ENCODE measurements around the gene DNAJB1.
"Not testable (repeated sequence)": the region's sequence is repeated elsewhere in the genome, so short reads cannot be mapped to it uniquely, and the experiment has no call there.

DNAJB1 gene

DNA sequence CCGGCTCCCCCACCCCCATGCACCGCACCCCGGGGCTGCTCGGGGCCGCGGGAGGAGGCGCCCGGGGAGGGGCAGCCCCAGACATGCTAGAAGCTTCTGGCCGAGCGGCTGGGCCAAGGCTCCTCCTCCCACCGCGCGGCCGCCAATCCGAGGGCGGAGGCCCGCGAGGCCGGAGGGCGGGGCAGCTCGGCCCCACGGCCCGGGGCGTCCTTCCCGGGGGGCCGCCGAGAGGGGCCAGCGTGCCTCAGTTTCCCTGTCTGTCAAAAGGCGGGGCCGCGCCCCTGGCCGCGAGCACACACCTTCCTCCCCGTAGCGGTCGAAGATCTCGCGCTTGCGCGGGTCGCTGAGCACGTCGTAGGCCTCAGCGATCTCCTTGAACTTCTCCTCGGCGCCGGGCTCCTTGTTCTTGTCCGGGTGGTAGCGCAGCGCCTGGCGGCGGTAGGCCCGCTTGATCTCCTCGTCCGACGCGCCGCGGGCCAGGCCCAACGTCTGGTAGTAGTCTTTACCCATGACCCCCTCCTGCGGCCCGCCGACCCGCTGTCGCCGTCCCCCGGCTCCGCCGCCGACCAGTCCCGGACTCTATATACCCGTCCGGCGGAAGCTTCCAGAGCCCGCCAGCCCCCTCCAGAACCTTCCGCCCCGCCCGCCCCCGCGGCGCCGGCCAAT is at the start of gene DNAJB1:
Gene DNAJB1, minus strand, starts transcription at position 558 of the 666 bp plus-strand sequence. Its CDS starts 48 bp downstream, at position 510.
- peak; percentile 73 for DNase-seq
- in situ Hi-C loops (cut with HindIII; ENCODE audit: low pct_ligation_motif_present, low pct_unique_long_range_greater_than_20kb, low sequenced_read_pairs), result no loop called here

- in situ Hi-C loops (cut with HindIII; ENCODE audit: low pct_ligation_motif_present, low pct_unique_long_range_greater_than_20kb, low sequenced_read_pairs), result no loop called here
These were observed 48.9 kb upstream of the DNAJB1 start for GRCh38 chr19:14567079-14567478.

DNA sequence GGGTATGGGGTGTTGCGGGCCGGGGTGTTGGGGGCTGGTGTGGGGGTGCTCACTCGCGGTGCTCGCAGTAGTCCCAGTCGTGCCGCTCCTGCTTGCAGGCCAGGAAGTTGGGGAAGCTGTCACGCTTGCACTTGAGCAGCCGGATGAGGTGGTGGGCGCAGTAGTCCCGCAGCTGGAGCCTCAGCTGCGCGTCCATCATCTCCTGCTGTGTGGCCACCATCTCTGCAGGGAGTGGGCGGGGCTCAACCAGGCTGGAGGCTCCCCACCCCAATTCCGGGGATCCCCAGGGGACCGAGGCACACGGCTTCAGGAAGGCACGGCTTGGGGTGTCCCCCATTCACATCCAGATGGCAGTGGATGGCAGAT is 48.5 kb upstream of the DNAJB1 start:
- in situ Hi-C loops (cut with HindIII; ENCODE audit: low pct_ligation_motif_present, low pct_unique_long_range_greater_than_20kb, low sequenced_read_pairs), result no loop called here
- DNase-seq, result no peak

More at GRCh38 chr19:14567079-14567478, 48.9 kb upstream of the DNAJB1 start:
- no peak for DNase-seq

DNA sequence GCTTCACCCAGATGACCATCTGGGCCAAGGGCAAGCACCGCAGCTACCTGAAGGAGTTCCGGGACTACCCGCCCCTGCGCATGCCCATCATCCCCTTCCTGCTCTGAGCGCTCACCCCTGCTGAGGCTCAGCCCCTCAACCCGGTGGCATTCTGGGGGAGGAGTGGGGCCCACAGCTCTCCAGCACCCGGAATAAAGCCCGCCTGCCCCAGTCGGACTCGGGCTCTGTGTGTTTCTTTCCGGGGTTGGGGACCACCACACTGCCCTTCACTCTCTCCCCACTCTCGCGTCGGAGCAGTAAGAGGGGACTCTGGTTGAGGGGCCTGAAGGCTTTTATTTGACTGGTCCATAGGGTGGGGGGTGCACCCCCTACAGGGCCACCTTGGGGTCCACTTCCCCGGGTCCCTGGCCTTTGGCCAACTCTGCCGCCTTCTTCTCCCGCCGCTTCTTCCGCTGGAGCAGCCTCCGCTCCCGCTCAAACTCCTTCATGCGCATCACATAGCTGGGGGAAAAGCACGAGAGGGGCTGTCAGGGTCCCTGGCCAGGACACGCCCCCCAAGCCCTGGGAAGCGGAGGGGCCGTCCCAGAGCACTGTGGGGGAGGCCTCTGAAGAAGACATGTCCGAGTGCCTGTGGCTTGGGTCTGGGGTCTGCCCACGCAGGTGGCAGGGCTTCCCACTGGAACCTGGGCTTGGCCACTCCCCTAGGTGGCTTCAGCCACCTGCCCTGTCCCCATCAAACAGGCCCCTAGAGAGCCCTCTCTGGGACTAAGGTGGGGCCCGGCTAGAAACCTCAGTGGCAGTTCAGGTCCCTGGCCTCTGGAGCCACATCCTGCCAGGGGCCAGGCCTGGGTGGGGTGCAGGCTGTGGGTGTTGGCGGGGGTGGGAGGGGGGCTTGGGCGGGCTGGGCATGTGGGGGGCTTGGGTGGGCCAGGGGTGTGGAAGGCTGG is 47.8 kb upstream of the DNAJB1 start:
- in situ Hi-C loops (cut with HindIII; ENCODE audit: low pct_ligation_motif_present, low pct_unique_long_range_greater_than_20kb, low sequenced_read_pairs), result no loop called here
- no peak for DNase-seq

- no peak for DNase-seq
- in situ Hi-C loops (cut with HindIII; ENCODE audit: low pct_ligation_motif_present, low pct_unique_long_range_greater_than_20kb, low sequenced_read_pairs), result no loop called here
These were observed 47.1 kb upstream of the DNAJB1 start for GRCh38 chr19:14565298-14565679.

DNA sequence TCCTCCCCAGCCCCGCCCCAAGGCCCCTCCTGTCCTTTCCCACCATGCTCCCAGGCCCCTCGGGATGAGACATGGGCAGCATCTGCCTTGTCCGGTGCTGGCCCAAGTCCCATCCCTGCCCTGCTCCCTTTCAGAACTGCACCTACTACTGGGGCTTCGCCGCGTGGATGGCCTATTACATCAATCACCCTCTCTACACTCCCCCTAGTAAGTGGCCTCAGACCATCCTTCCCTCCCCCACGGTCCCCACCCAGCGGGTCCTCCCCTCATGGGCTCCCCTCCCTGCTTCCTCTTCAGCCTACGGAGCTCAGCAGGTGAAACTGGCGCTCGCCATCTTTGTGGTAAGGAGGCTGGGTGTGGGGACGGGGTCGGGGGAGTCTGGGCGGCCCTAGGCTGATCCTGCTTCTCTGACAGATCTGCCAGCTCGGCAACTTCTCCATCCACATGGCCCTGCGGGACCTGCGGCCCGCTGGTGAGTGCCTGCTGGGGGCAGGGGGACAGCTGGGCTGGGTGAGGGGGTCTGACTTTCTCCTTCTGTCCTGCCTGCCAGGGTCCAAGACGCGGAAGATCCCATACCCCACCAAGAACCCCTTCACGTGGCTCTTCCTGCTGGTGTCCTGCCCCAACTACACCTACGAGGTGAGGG is 46.6 kb upstream of the DNAJB1 start:
- in situ Hi-C loops (cut with HindIII; ENCODE audit: low pct_ligation_motif_present, low pct_unique_long_range_greater_than_20kb, low sequenced_read_pairs); DNase-seq: not testable (repeated sequence)

GRCh38 chr19:14563989-14564651 is 45.9 kb upstream of the DNAJB1 start:
- in situ Hi-C loops (cut with HindIII; ENCODE audit: low pct_ligation_motif_present, low pct_unique_long_range_greater_than_20kb, low sequenced_read_pairs), result no loop called here
- peak; percentile 38 for DNase-seq

DNA sequence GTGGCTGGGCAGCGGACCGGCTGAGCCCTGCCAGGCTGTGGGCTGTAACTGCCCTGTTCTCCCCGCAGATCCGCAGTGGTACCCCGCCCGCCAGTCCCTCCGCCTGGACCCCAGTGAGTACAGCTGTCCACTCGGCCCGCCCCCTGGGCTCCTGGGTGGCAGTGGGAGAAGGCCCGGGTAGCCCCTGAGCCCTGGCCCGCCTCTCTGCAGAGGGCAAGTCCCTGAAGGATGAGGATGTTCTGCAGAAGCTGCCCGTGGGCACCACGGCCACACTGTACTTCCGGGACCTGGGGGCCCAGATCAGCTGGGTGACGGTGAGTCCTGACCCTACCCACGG is 45.4 kb upstream of the DNAJB1 start:
- in situ Hi-C loops (cut with HindIII; ENCODE audit: low pct_ligation_motif_present, low pct_unique_long_range_greater_than_20kb, low sequenced_read_pairs), result no loop called here
- no peak for DNase-seq

- in situ Hi-C loops (cut with HindIII; ENCODE audit: low pct_ligation_motif_present, low pct_unique_long_range_greater_than_20kb, low sequenced_read_pairs), result no loop called here
- no peak for DNase-seq
These were observed 44.7 kb upstream of the DNAJB1 start for GRCh38 chr19:14562660-14563589.

DNA sequence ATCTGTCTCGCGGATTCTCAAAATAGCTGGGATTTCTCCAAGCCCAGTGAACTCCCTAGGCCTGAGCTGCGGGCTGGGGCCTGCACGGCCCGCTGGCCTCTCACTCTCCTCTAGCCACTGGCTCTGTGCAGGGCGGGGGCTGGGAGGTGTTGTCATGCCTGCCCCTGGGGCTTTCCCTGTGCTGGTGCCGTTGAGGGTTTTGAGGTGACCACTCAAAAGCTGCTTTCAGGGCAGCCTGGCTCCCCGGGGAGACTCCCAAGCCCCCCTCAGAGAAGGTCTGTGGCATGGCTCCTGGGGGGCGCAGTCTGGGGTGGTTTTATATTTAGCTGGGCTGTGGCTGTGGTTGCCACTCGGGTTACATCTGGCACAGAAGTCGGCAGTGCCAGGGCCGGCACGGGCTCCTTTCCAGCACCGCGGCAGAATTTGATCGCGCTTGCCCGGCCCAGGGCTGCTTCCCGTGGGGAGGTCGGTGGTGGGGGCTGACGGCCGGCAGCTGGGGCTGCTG is 43.7 kb upstream of the DNAJB1 start:
- in situ Hi-C loops (cut with HindIII; ENCODE audit: low pct_ligation_motif_present, low pct_unique_long_range_greater_than_20kb, low sequenced_read_pairs), result no loop called here
- no peak for DNase-seq

DNA sequence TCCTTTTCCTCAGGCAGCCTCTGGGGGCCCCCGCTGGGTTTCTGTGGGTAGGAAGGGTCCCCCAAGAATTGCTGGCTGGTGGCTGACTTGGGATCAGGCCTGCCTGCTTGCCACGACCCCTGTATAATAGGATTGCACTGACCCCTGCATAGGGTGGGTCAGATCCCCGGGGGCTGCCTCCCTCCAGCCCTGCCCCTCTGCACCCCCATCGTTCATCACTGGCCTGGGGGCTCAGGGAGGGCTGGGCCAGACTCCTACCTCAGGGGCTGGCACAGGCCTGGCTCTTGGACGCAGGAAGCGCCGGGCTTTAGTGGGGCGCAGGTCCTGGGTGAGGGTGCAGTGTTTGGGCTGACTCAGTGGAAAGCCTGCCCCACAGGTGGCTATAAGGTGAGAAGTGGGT is 43.1 kb upstream of the DNAJB1 start:
- DNase-seq, result no peak
- in situ Hi-C loops (cut with HindIII; ENCODE audit: low pct_ligation_motif_present, low pct_unique_long_range_greater_than_20kb, low sequenced_read_pairs), result no loop called here

DNA sequence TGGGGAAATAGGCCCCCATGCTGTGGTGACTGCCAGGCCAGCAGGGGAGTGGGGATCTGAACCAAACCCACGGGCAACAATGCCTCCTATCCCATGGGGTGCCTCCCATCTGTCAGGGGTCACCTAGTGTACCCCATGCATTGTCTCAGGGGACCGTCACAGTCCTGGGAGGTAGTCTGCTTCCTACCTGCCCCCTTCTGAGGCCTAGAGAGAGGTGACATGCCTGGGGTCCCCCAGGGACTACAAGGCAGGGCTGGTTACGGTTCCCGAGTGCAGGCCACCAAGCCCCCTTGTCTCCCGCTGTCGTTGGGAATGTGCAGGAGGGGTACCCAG is 42.5 kb upstream of the DNAJB1 start:
- no peak for DNase-seq
- in situ Hi-C loops (cut with HindIII; ENCODE audit: low pct_ligation_motif_present, low pct_unique_long_range_greater_than_20kb, low sequenced_read_pairs), result no loop called here

DNA sequence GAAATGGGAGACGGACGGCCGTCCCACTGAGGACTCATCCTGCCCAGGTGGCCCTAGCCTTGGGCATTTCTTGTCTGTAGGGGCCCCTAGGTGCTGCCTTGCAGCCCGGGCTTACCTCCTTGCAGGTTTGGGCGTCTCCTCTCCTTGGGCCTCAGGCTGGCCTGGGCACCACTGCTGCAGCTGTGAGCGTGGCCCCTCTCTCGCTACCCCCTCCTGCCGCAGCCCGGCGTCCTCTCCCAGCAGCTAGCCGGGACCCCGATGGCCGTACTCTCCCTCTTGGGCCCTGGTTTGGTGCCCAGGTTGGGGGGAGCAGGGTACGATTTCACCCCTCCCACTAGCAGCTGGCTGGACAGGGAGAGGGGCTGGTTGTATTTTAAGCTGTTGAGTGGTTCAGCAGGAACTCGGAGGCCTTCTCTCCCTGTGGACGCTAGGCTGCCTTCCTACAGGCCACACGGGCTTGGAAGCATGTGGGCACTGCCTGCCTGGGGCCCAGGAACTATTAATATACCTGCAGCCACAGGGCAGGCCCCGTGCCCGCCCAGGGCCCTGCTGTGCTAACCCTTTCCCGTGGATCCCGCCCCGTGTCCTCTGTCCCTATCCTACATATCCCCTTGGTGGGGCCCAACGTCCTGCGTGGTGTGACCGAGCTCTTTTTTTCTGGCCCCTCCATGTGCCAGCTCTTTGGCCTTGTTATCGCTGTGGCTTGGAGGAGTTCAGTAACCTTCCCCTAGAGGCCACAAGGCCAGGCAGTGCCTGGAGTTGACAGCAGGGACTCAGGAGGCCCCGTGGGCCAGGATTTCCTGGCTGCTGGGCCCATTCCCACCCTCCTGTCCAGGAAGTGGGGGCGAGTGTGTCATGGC is 41.9 kb upstream of the DNAJB1 start:
- in situ Hi-C loops (cut with HindIII; ENCODE audit: low pct_ligation_motif_present, low pct_unique_long_range_greater_than_20kb, low sequenced_read_pairs), result no loop called here
- DNase-seq, result no peak

DNA sequence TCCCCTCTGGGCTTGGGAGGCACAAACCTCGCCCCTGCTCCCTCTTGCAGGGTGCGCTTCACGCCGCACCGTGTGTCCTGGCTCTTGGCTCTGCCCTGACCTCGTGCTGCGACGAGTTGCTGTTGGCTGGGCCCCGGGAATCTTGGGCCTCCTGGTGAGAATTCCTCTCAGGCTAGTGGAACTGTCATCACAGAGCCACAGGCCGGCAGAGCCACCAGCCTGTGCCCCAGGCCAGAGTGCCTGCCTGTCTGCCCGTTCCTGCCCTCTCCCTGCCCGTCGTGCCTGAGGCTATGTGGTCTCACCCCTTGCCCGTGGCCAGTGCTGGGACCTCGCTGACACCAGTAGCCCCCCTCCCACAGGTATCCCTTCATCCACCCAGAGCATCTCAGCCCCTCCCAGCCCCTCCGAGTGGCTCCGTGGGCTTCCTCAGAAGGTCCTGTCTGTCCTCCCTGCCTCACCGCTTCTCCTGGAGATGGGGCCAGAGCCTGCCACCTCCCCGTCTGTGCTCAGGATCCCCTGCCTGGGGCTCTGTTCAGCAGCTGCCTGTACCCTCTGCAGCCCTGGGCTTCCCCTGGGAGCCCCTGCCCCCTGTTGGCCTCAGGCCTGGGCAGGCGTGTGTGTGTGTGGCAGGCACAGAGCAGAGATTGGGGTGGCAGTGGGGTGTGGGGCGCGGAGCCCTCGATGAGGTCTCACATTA is 40.3 kb upstream of the DNAJB1 start:
- in situ Hi-C loops (cut with HindIII; ENCODE audit: low pct_ligation_motif_present, low pct_unique_long_range_greater_than_20kb, low sequenced_read_pairs), result no loop called here

GRCh38 chr19:14556662-14557188 is 38.5 kb upstream of the DNAJB1 start:
- DNase-seq, result peak; percentile 70

More for the DNA sequence above, 40.3 kb upstream of the DNAJB1 start:
- no peak for DNase-seq

DNA sequence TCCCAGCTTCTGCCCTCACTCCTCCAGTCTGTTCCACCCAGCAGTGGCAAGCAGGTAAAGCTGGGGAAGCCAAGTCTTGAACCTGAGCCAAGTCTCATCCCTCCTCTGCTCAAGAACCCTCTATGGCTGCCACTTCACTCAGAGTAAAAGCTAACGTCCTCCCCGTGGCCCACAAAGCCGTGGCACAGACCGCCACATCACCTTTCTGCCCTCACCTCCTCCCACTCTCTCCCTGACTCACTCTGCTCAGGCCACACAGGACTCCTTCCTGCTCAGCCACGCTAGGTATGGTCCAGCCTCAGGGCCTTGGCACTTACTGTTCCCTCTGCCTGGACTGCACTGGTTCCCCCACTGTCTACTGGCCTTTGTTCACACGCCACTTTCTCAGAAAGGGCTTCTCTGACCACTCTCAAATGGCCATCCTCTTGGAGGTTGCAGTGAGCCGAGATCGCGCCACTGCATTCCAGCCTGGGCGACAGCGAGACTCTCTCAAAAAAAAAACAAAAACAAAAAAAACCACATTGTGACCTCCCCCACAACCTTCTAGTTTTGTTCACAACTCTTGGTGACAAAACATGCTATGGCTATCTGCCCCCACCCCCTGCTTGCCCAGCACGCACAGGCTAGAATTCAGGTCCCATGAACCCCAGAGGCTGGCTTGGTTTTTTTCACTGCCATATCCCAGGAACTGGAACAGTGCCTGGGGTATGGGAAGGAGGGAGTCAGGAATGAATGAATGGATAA is 37.9 kb upstream of the DNAJB1 start:
- in situ Hi-C loops (cut with HindIII; ENCODE audit: low pct_ligation_motif_present, low pct_unique_long_range_greater_than_20kb, low sequenced_read_pairs), result no loop called here

More at GRCh38 chr19:14556662-14557188, 38.5 kb upstream of the DNAJB1 start:
- in situ Hi-C loops (cut with HindIII; ENCODE audit: low pct_ligation_motif_present, low pct_unique_long_range_greater_than_20kb, low sequenced_read_pairs), result no loop called here

More for the DNA sequence above, 37.9 kb upstream of the DNAJB1 start:
- peak; percentile 28 for DNase-seq
